Measurements from ENCODE around the gene APRT. TPM values are rescaled to one million over a fixed set of nuclear protein-coding genes. Genes with fewer than 3 reads are reported as not detected.
"Not testable (repeated sequence)": the region's sequence is repeated elsewhere in the genome, so short reads cannot be mapped to it uniquely, and the experiment has no call there.

The APRT gene
- total RNA-seq, 2 donors from 2014 or later: 142 to 192 TPM

GRCh38 chr16:88823646-88824045 lies 11.9 kb upstream of the APRT start:
- H3K27me3 Mint-ChIP-seq; H3K36me3 Mint-ChIP-seq; H3K9me3 Mint-ChIP-seq; H3K4me3 Mint-ChIP-seq; H3K27ac Mint-ChIP-seq; H3K4me1 Mint-ChIP-seq (ENCODE audit: low read depth in 2 of 2); ATAC-seq; DNase-seq (ENCODE audit: low spot score): not testable (repeated sequence)

DNA sequence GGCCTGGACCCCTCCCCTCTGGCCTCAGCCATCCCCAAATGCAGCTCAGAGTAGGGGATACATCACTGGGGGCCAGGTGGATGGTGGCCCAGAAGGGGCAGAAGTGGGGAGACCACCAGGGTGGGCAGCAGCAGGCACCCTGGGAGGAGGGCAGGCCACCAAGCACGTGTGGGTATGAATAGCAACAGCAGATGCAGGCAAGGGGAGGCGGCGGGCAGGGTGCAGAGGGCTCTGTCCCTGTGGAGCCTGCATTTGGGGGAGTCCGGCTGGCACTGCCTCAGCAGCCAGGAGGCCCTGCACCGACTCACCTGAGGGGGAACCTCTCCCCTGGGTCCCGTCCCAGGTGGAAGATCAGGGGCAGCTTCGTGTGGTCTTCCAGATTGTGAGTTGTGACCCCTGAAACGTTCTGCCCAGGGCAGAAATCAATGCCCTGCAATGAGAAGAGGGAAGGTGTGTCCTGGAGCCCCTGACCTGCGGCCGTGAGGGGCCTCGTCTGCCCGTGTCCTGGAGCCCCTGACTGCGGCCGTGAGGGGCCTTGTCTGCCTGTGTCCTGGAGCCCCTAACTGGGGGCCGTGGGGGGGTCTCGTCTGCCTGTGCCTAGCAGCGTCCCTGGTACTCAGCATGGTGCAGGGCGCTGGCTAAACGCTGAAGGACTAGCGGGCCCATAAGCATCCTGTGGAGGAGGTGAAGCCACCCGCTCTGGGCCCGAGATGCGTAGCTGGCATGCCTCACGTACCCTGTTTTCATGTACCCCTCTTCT lies 10.7 kb upstream of the APRT start:
- Mint-ChIP-seq H3K27ac (no peak overlapping the region), H3K4me1 (ENCODE audit: low read depth in 2 of 2) (peaks cover 0 to 3% of the 10 kb centered on the region in 2 donors), H3K27me3 (no peaks in the 10 kb centered on the region), H3K36me3 (no peaks in the 10 kb centered on the region), H3K9me3 (no peaks in the 10 kb centered on the region), H3K4me3 (no peak overlapping the region)
- DNase-seq (ENCODE audit: low spot score): no peak
- no peak for ATAC-seq

DNA sequence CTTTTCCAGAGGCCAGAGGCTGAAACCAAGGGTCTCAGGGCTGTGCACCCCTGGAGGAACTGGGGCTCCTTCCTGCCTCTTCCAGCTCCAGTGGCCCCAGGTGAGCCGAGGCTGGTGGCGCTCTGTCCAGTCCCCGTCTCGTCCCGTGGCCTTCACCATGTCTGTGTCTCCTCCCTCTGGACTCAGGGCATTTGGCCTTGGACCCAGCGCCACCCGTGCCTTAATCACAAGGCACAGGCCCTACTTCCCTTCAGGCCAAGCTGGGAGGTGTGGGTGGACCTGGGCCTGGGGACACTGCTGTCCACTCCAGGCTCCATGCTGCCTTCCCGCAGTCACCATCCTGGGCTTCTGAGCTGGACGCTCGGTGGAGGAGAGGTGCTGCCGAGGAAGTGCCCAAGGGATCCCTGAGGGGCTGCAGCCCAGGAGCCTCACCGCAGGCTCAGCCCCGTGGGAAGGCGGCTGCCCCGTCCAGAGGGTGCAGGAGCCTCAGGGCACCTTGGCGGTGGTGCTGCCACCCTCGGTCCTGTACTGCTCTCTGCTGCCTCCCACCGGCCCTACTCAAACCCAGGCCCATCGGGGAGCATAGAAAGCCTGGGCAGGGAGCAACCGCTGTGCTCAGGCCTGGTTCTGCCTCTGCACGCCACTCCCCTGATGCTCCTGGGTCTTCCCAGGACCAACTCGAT lies 9.6 kb upstream of the APRT start:
- Mint-ChIP-seq H3K27me3 (no peaks in the 10 kb centered on the region), H3K9me3 (no peaks in the 10 kb centered on the region), H3K4me3 (no peak overlapping the region), H3K27ac (no peak overlapping the region), H3K4me1 (ENCODE audit: low read depth in 2 of 2) (peaks cover 0 to 3% of the 10 kb centered on the region in 2 donors), H3K36me3 (no peaks in the 10 kb centered on the region)
- no peak for ATAC-seq
- DNase-seq (ENCODE audit: low spot score): no peak

DNA sequence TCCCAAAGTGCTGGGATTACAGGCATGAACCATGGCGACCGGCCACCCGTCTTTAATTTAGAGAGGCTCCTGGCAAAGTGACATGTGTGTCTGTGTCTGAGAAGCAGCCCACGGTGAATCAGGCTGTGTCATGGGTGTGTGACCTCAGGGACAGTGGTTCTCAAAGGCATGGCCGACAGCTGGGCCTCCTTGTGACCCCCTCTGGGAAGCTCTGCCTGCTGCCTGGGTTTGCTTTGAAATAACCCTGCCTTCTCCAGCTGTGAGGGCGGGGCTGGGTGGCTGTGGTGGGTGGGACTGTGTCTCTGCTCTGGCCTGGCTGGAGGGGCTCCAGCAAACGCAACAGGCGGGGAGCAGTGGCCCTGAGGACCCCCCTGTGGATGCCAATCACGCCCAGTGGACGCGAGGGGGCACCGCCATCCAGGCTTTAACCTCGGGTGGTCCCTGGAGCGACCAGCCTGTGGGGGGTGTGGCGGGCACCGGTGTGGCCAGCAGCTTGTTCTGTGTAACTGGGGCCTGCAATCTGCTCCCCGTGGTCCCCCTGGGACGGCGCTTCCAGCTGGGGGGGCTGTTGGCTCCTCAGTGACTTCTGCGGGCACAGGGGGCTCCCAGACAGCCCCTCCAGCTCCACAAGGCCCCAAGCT lies 8.8 kb upstream of the APRT start:
- DNase-seq (ENCODE audit: low spot score) (no peak), ATAC-seq (no peak)
- Mint-ChIP-seq H3K36me3 (no peaks in the 10 kb centered on the region), H3K4me3 (no peak overlapping the region), H3K27me3 (no peaks in the 10 kb centered on the region), H3K9me3 (no peaks in the 10 kb centered on the region), H3K27ac (no peak overlapping the region), H3K4me1 (ENCODE audit: low read depth in 2 of 2) (no peaks in the 10 kb centered on the region)

GRCh38 chr16:88819126-88819525 lies 7.4 kb upstream of the APRT start:
- H3K9me3 Mint-ChIP-seq: no peaks in the 10 kb centered on the region
- H3K36me3 Mint-ChIP-seq: no peaks in the 10 kb centered on the region
- H3K4me1 Mint-ChIP-seq (ENCODE audit: low read depth in 2 of 2): no peaks in the 10 kb centered on the region
- H3K27ac Mint-ChIP-seq: no peak overlapping the region
- ATAC-seq: no peak
- H3K4me3 Mint-ChIP-seq: no peak overlapping the region
- H3K27me3 Mint-ChIP-seq: no peaks in the 10 kb centered on the region
- no peak for DNase-seq (ENCODE audit: low spot score)

GRCh38 chr16:88818575-88818874 lies 6.8 kb upstream of the APRT start:
- no peak overlapping the region for H3K27ac Mint-ChIP-seq
- no peaks in the 10 kb centered on the region for H3K36me3 Mint-ChIP-seq
- DNase-seq (ENCODE audit: low spot score) (no peak), ATAC-seq (no peak)
- no peaks in the 10 kb centered on the region for H3K4me1 Mint-ChIP-seq (ENCODE audit: low read depth in 2 of 2)
- no peaks in the 10 kb centered on the region for H3K9me3 Mint-ChIP-seq
- no peaks in the 10 kb centered on the region for H3K27me3 Mint-ChIP-seq
- no peak overlapping the region for H3K4me3 Mint-ChIP-seq

GRCh38 chr16:88817785-88818574 lies 6.3 kb upstream of the APRT start:
- DNase-seq (ENCODE audit: low spot score) (no peak), ATAC-seq (no peak)
- H3K9me3 Mint-ChIP-seq: no peaks in the 10 kb centered on the region
- H3K4me1 Mint-ChIP-seq (ENCODE audit: low read depth in 2 of 2): peaks cover 0 to under 1% of the 10 kb centered on the region in 2 donors
- no peaks in the 10 kb centered on the region for H3K36me3 Mint-ChIP-seq
- no peak overlapping the region for H3K27ac Mint-ChIP-seq
- no peaks in the 10 kb centered on the region for H3K27me3 Mint-ChIP-seq
- H3K4me3 Mint-ChIP-seq: no peak overlapping the region

GRCh38 chr16:88816736-88817535 lies 5.2 kb upstream of the APRT start:
- DNase-seq (ENCODE audit: low spot score) (no peak), ATAC-seq (no peak)
- Mint-ChIP-seq H3K36me3 (no peaks in the 10 kb centered on the region), H3K9me3 (no peaks in the 10 kb centered on the region), H3K4me1 (ENCODE audit: low read depth in 2 of 2) (peaks cover 0 to 7% of the 10 kb centered on the region in 2 donors), H3K27ac (no peak overlapping the region), H3K4me3 (no peak overlapping the region), H3K27me3 (no peaks in the 10 kb centered on the region)

DNA sequence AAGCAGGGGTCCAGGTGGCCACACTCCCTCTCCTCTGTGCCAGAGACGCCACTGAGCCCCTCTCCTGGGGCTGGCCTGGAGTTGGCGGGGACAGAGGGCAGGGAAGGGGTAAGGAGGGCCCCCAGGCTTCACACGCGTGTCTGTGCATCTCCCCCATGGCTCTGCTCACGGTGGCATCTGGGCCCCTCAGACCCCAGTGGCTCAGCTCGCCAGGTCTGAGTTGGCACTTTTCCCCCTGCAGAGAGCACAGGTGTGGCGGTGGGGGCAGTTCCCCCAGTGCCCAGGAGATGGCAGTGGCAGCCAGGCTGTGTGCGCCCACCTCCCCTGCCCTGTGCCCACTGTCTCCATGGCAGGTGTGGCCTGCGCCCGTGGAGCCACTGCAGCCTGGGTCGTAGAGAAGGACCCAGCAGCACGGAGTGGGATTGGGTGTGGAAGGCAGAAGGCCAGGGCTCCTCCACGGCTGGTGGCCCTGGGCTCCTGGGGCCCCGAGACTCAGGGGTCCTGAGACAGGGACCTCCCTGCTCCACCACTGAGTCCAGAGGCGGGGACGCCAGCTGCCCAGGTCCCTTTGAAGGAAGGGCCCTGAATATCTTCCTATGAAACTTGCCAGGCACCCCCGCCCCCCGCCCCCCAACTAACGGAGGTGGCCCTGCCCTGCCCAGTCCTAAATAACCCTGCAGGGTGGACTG lies 4.3 kb upstream of the APRT start:
- no peak for DNase-seq (ENCODE audit: low spot score)

GRCh38 chr16:88815227-88815626 lies 3.5 kb upstream of the APRT start:
- H3K27ac Mint-ChIP-seq: no peak overlapping the region
- H3K36me3 Mint-ChIP-seq: no peaks in the 10 kb centered on the region
- no peak overlapping the region for H3K4me3 Mint-ChIP-seq
- H3K27me3 Mint-ChIP-seq: no peaks in the 10 kb centered on the region
- DNase-seq (ENCODE audit: low spot score): no peak
- H3K9me3 Mint-ChIP-seq: no peaks in the 10 kb centered on the region
- peaks cover 1 to 12% of the 10 kb centered on the region in 2 donors for H3K4me1 Mint-ChIP-seq (ENCODE audit: low read depth in 2 of 2)
- no peak for ATAC-seq

More for the DNA sequence above, 4.3 kb upstream of the APRT start:
- ATAC-seq: no peak
- Mint-ChIP-seq H3K36me3 (no peaks in the 10 kb centered on the region), H3K27me3 (no peaks in the 10 kb centered on the region), H3K4me1 (ENCODE audit: low read depth in 2 of 2) (peaks cover 0 to 8% of the 10 kb centered on the region in 2 donors), H3K9me3 (no peaks in the 10 kb centered on the region), H3K4me3 (no peak overlapping the region), H3K27ac (no peak overlapping the region)

DNA sequence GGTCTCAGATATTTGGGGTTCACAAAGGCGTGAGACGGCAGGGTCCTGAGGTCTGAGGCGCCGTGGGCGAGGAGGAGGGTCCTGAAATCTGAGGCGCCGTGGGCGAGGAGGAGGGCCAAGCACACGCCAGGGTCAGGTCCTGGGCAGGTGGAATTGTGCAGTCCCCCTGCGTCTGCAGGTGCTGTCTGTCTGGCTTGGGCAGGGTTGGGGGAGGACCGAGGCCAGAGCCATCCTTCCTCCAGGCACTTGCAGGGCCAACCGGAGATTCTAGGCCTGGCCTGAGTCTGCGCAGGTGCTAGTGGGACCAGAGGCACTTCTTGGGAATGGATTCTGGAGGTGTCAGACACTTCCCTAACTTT lies 2.4 kb upstream of the APRT start:
- Mint-ChIP-seq H3K27me3 (no peaks in the 10 kb centered on the region), H3K27ac (no peak overlapping the region), H3K4me3 (no peak overlapping the region), H3K9me3 (no peaks in the 10 kb centered on the region), H3K36me3 (no peaks in the 10 kb centered on the region), H3K4me1 (ENCODE audit: low read depth in 2 of 2) (peaks cover 4 to 15% of the 10 kb centered on the region in 2 donors)
- no peak for ATAC-seq
- no peak for DNase-seq (ENCODE audit: low spot score)

DNA sequence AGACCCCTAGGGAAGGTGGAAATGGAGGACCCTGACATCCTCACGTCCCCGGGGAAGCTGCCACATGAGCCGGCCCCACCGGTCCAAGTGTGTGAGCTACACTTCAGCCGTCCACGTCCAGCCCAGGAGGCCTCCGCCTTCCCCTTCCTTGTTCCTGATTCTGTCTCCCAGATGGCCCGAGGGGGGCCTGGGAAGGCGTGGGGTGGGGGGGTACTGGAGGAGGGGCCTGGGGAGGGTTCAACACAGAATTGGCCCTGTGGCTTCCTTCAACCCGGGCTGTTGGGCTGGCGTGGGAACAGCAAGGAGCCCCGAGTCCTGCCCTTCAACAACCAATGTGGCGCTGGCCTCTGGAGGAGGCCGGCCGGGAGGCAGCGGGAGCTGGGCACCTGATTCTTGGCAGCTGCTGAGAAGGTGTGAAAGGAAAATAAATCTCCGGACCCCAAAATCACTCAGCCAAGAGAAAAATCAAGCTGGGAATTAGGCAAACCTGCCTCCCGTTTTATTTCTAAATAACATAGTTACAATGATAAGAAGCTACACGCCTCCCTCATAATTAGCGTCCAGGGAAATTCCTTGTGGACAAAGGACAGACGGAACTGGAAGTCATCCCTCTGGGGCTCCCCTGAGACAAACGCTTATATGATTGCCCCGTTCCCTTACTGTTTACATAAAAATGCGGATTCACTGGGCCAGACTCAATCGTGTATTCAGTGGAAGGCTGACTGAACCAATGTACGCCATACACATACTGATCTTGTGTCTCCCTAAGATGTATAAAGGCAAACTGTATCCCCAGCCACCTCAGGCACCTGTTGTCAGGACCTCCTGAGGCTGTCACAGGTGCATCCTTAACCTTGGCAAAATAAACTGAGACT lies 1.8 kb upstream of the APRT start:
- DNase-seq (ENCODE audit: low spot score) (no peak), ATAC-seq (no peak)
- H3K27me3 Mint-ChIP-seq: no peaks in the 10 kb centered on the region
- H3K27ac Mint-ChIP-seq: no peak overlapping the region
- no peaks in the 10 kb centered on the region for H3K9me3 Mint-ChIP-seq
- H3K4me1 Mint-ChIP-seq (ENCODE audit: low read depth in 2 of 2): peaks cover 4 to 15% of the 10 kb centered on the region in 2 donors
- no peaks in the 10 kb centered on the region for H3K36me3 Mint-ChIP-seq
- no peak overlapping the region for H3K4me3 Mint-ChIP-seq

Data from natural killer cell treated with Interleukin-12 subunit alpha and Interleukin-12 subunit beta and Interleukin-15 and Interleukin-18, amount 100 ng/mL, for 72 hours (primary cell).